ENCODE measurements around the gene FSCN2. TPM values are rescaled to one million over a fixed set of nuclear protein-coding genes. Genes with fewer than 3 reads are reported as not detected.
A peak's percentile ranks its signal among the peaks of the same experiment; 100 is the strongest.
"Not testable (repeated sequence)": the region's sequence is repeated elsewhere in the genome, so short reads cannot be mapped to it uniquely, and the experiment has no call there.

The FSCN2 gene
- total and polyA plus RNA-seq, 11 donors, result 0.22 to 0.72 (median 0.38) TPM; not detected in 3

DNA sequence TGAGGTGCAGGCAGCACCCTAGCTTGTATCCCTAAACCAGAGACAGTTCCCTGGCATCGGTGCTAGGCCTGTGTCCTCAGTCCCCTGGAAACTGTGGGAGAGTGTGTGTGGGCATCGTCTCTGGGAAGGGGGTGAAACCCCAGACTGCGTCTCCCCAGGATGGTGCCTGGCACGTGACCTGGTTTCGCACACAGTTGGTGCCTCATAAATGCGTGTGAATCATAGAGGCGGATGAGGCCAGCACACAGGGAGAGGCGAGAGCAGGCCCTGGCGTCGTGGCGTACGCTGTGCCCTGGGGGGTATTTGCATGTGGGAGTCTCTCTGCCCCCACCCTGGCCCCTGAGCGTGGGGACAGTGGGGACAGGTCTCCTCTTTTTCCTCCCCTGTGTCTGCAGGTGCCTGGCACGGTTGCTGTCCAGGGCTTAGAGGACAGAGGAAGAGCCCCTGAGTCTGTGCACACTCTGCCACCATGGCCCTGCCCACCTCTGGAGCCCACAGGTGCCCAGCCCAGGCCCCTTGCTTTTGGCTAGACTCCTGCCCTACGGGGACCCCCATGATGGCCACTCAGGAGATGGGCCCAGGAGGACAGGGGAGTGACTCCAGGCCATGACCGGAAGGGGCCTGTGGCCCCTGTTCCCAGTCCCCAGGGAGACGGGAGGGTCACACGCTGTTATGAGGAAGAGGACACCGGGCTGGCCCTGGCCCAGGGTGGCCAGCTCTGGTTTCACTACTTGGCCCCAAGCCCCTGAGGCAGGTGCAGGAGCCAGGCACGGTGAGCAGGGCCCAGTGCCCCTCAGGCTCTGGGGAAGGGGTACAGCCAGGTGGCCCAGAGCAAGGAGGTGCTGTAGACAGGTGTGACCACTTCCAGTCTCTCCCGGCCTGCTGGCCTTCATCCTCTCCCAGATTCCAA lies 1.3 kb upstream of the FSCN2 start:
- intact Hi-C loops (cut with DNase I), result no loop called here
- Histone ChIP-seq H3K4me3 (no peak overlapping the region), H3K9me3 (no peaks in the 10 kb centered on the region), H3K36me3 (no peaks in the 10 kb centered on the region), H3K27me3 (peaks cover 4 to 58% (median 13%) of the 10 kb centered on the region in 9 donors), H3K27ac (no peak overlapping the region), H3K4me1 (peaks cover 0 to 15% (median 0%) of the 10 kb centered on the region in 12 donors)
- TF ChIP-seq POLR2A (IDR thresholded peaks at IDR 0.05), result no peak
- TF ChIP-seq, protein P1, sequence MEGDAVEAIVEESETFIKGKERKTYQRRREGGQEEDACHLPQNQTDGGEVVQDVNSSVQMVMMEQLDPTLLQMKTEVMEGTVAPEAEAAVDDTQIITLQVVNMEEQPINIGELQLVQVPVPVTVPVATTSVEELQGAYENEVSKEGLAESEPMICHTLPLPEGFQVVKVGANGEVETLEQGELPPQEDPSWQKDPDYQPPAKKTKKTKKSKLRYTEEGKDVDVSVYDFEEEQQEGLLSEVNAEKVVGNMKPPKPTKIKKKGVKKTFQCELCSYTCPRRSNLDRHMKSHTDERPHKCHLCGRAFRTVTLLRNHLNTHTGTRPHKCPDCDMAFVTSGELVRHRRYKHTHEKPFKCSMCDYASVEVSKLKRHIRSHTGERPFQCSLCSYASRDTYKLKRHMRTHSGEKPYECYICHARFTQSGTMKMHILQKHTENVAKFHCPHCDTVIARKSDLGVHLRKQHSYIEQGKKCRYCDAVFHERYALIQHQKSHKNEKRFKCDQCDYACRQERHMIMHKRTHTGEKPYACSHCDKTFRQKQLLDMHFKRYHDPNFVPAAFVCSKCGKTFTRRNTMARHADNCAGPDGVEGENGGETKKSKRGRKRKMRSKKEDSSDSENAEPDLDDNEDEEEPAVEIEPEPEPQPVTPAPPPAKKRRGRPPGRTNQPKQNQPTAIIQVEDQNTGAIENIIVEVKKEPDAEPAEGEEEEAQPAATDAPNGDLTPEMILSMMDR (IDR thresholded peaks at IDR 0.05), result no peak
- WGBS, 4 donors, result 83 to 91% (median 86%) methylated on average over 16 to 21 of the region's 21 CpGs
- peak in 1 of 5 donors; percentile 53 for DNase-seq
- no peak for ATAC-seq

DNA sequence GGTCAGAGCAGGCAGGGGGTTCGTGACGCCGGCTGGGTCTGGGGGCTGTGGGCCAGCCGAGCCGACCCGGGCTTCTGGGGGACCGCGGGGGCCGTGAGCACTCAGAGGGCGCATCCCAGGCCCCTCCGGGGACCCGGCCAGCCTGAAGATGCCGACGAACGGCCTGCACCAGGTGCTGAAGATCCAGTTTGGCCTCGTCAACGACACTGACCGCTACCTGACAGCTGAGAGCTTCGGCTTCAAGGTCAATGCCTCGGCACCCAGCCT lies 140 bp downstream of the FSCN2 start:
- Histone ChIP-seq H3K9me3 (no peaks in the 10 kb centered on the region), H3K4me3 (no peak overlapping the region), H3K36me3 (no peaks in the 10 kb centered on the region), H3K27me3 (peaks cover 0 to 54% (median 13%) of the 10 kb centered on the region in 9 donors), H3K4me1 (peaks cover 0 to 12% (median 0%) of the 10 kb centered on the region in 12 donors), H3K27ac (no peak overlapping the region)
- intact Hi-C loops (cut with DNase I), result no loop called here
- DNase-seq (peak in 1 of 5 donors; percentile 51), ATAC-seq (no peak)
- 48 to 90% (median 63%) methylated on average over 2 to 20 of the region's 20 CpGs for WGBS, 4 donors
- no peak for TF ChIP-seq POLR2A (IDR thresholded peaks at IDR 0.05)
- TF ChIP-seq, protein P1 (IDR thresholded peaks at IDR 0.05), result no peak

DNA sequence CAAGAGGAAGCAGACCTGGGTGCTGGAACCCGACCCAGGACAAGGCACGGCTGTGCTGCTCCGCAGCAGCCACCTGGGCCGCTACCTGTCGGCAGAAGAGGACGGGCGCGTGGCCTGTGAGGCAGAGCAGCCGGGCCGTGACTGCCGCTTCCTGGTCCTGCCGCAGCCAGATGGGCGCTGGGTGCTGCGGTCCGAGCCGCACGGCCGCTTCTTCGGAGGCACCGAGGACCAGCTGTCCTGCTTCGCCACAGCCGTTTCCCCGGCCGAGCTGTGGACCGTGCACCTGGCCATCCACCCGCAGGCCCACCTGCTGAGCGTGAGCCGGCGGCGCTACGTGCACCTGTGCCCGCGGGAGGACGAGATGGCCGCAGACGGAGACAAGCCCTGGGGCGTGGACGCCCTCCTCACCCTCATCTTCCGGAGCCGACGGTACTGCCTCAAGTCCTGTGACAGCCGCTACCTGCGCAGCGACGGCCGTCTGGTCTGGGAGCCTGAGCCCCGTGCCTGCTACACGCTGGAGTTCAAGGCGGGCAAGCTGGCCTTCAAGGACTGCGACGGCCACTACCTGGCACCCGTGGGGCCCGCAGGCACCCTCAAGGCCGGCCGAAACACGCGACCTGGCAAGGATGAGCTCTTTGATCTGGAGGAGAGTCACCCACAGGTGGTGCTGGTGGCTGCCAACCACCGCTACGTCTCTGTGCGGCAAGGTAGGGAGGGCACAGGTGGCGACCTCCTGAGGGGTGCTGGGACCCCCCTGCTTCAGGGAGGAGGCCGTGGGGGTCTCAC lies 667 bp downstream of the FSCN2 start:
- peaks cover 0 to 7% (median 0%) of the 10 kb centered on the region in 12 donors for H3K4me1 ChIP-seq
- TF ChIP-seq POLR2A (IDR thresholded peaks at IDR 0.05), result no peak
- TF ChIP-seq, protein P1 (IDR thresholded peaks at IDR 0.05), result no peak
- H3K36me3 ChIP-seq, result no peaks in the 10 kb centered on the region
- no peak overlapping the region for H3K4me3 ChIP-seq
- peaks cover 0 to 49% (median 11%) of the 10 kb centered on the region in 9 donors for H3K27me3 ChIP-seq
- ATAC-seq (no peak), DNase-seq (peak in 1 of 5 donors; percentile 59)
- 85 to 91% (median 89%) methylated on average over 51 to 62 of the region's 62 CpGs for WGBS, 4 donors
- no peaks in the 10 kb centered on the region for H3K9me3 ChIP-seq
- intact Hi-C loops (cut with DNase I), result no loop called here
- H3K27ac ChIP-seq, result no peak overlapping the region

DNA sequence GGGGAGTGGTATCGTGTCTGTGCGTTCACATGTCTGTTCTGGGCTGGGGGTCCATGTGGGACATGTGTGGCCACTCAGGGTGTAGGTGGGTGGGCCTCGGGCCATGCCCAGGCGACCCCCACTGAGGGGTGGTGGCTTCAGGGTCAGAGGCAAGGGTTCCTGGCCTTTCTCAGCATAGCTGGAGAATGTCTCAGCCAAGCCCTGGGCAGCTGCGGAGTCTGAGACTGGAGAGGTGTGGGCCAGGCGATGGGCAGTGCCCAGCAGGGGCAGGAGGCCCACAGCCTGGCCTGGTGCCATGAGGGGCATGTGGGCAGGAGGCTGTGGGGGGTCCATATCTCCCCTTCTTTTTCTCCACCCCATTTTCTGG lies 1.2 kb downstream of the FSCN2 start:
- Histone ChIP-seq H3K36me3 (no peaks in the 10 kb centered on the region), H3K27me3 (peaks cover 0 to 47% (median 11%) of the 10 kb centered on the region in 9 donors), H3K27ac (no peak overlapping the region), H3K4me1 (peaks cover 0 to 6% (median 0%) of the 10 kb centered on the region in 12 donors), H3K4me3 (no peak overlapping the region), H3K9me3 (no peaks in the 10 kb centered on the region)
- TF ChIP-seq, protein P1 (IDR thresholded peaks at IDR 0.05), result no peak
- no peak for TF ChIP-seq POLR2A (IDR thresholded peaks at IDR 0.05)
- WGBS, 4 donors, result 84 to 90% (median 87%) methylated on average over 6 of the region's 6 CpGs
- intact Hi-C loops (cut with DNase I), result no loop called here
- no peak for ATAC-seq
- DNase-seq, result peak in 1 of 5 donors; percentile 59

DNA sequence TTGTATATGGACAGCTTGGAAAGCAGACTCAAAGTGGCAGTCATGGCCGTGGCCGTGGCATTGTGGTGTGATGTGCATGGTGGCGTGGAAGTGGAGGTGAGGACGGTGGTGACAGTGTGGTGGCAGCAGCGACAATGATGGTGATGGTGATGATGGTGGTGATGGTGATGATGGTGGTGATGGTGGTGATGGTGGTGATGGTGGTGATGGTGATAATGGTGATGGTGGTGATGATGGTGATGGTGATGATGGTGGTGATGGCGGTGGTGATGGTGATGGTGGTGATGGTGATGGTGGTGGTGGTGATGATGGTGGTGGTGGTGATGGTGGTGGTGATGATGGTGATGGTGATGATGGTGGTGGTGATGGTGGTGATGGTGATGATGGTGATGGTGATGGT lies 2.8 kb downstream of the FSCN2 start:
- H3K4me1 ChIP-seq, ATAC-seq, DNase-seq, H3K4me3 ChIP-seq, H3K27ac ChIP-seq, H3K36me3 ChIP-seq, H3K9me3 ChIP-seq: not testable (repeated sequence)
- 81 to 89% (median 82%) methylated on average over 6 of the region's 6 CpGs for WGBS, 4 donors
- intact Hi-C loops (cut with DNase I), result loop anchor here in 1 of 10 donors (10.0 kb wide), 1 partner anchor 56 kb away; no protein-coding TSS in a partner anchor
- H3K27me3 ChIP-seq, result peaks cover 0 to 42% (median 15%) of the 10 kb centered on the region in 9 donors

DNA sequence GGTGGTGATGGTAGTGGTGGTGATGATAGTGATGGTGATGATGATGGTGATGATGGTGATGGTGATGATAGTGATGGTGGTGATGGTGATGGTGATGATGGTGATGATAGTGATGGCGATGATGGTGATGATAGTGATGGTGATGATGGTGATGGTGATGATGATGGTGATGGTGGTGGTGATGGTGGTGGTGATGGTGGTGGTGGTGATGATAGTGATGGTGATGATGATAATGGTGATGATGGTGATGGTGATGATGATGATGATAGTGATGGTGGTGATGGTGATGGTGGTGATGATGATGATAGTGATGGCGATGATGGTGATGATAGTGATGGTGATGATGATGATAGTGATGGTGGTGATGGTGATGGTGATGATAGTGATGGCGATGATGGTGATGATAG lies 3.8 kb downstream of the FSCN2 start:
- H3K4me3 ChIP-seq, H3K27ac ChIP-seq, DNase-seq, H3K9me3 ChIP-seq, H3K36me3 ChIP-seq, ATAC-seq: not testable (repeated sequence)
- Histone ChIP-seq H3K27me3 (peaks cover 3 to 45% (median 21%) of the 10 kb centered on the region in 9 donors), H3K4me1 (peaks cover 0 to 17% (median 9%) of the 10 kb centered on the region in 12 donors)
- 92 to 97% (median 95%) methylated on average over 3 of the region's 3 CpGs for WGBS, 4 donors
- intact Hi-C loops (cut with DNase I), result loop anchor here in 1 of 10 donors (10.0 kb wide), 1 partner anchor 57 kb away; no protein-coding TSS in a partner anchor
